HG03460 (cell line): ENCODE measurements around the gene PACS2.

ENCODE experiments used
- ATAC-seq: cut with Tn5 transposase; IDR thresholded peaks from one replicate; pipeline ENCODE4 v1.9.1; 2021; ENCODE audit not compliant: unreplicated experiment

Gene PACS2

GRCh38 chr14:105384605-105385321 is 70.2 kb downstream of the PACS2 start:
- ATAC-seq, result no peak

- no peak for ATAC-seq
Measured at GRCh38 chr14:105385322-105385637, 70.7 kb downstream of the PACS2 start.

DNA sequence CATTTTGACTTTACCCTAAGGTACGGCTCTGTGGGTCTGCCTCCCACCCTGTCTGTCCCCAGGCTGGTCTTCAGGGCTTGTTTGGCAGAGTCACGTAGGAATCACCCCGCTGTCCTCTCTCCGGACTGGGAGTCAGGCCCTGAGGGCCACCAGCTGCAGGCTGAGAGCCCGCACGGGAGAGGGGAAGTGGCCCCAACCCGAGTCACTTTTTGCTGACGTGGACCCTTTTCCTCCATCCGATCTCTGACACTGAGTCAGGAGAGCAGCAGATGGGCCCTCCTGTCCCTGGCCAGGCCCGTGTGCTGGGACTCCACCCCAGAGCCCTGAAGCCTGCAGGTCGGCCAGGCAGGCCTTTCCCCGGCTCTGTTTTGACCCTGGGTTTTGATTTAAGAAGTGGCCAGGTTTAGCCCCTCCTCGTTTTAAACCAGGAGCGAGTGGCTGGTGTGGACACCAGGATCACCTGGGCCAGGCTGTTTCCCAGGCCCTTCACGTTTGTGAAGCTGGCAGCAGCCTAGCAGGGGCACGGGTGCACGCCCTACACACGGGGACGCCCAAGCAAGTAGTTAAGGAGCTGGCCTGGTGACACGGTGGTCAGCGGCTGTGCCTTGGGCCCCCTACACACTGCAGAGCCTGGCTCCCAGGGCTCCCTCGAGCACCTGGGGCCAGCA is 71.3 kb downstream of the PACS2 start:
- ATAC-seq, result no peak

DNA sequence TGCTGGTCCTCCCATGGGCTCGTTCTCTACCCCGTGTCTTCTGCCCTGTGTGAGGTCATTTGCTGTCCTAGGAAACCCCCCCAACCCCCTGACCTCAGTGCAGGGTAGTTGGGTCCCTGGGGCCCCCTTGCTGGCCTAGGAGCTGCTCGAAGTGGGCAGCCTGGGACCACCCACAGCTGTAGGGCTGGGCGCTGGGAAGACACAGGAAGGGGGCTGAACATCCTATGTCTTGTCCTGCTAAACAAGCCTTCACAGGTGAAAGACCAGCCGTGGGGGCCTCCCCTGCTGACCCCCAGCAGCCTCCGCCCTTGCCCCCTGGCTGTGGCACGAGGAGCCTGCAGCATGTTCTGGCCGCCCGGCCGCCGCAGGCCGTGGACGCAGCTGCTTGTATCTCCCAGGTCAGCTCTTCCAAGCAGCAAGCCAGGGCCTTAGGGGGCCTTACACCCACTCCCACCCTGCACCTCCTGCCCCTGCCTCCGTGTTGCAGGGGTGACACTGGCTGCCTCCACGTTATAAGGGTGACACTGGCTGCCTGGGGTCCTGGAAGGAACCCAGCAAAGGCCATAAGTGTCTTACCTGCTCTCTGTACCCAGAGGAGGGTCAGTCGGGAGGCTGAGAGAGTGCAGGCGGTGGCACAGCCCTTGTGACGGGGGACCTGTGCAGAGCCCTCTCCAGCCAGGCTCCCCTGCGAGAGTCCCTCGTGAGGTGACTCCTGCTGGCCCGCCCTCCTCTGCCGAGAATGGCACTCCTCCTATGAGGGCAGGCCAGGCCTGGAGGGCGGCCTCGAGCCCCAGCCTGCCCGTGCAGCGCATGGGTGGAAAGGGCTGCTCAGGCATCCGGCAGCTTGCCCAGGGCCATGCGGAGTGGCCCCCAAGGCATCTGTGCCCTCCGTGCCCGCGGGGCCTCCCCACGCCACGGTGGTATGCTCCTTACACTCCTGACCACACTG is 72.3 kb downstream of the PACS2 start:
- no peak for ATAC-seq

GRCh38 chr14:105387530-105387922 is 73.0 kb downstream of the PACS2 start:
- no peak for ATAC-seq

- no peak for ATAC-seq
Measured at GRCh38 chr14:105388110-105388951, 73.8 kb downstream of the PACS2 start.

DNA sequence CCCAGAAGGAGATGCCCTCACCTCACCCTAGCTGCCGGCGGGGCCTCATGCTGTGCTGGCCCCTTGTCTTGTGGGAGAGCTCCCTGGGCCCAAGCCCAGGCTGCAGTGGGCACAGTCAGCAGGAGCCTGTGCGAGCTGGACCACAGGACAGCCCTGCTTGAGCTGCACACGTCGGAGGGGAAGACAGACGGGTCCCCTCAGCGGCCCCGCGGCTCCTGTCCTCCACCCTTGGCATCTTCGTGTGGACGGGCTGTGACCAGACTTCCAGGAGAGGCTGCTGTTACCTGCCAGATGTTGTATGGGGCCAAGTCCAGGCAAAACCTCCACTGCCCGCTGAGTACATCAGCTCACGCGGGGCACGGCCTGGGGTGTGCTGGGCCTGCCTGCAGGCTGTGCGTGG is 74.4 kb downstream of the PACS2 start:
- no peak for ATAC-seq

GRCh38 chr14:105389534-105389933 is 75.0 kb downstream of the PACS2 start:
- ATAC-seq, result no peak

- ATAC-seq, result no peak
Measured at GRCh38 chr14:105389976-105390848, 75.7 kb downstream of the PACS2 start.

- ATAC-seq, result no peak
Measured at GRCh38 chr14:105390849-105391500, 76.4 kb downstream of the PACS2 start.

DNA sequence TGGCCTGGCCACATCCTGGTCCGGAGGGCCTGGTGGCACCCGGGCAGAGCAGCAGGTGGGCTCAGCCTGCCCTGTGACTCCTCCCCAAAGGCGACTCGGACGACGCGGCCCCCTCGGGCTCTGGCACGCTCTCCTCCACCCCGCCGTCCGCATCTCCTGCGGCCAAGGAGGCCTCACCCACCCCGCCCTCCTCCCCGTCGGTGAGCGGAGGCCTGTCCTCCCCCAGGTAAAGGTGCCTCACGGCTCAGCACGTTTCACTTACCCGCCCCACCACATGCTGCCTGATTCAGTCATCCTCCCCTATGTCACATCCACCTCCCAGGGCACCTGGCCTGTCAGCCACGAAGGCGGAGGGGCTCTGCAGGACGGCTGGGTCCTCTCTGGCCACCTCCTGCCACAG is 77.0 kb downstream of the PACS2 start:
- ATAC-seq, result no peak

DNA sequence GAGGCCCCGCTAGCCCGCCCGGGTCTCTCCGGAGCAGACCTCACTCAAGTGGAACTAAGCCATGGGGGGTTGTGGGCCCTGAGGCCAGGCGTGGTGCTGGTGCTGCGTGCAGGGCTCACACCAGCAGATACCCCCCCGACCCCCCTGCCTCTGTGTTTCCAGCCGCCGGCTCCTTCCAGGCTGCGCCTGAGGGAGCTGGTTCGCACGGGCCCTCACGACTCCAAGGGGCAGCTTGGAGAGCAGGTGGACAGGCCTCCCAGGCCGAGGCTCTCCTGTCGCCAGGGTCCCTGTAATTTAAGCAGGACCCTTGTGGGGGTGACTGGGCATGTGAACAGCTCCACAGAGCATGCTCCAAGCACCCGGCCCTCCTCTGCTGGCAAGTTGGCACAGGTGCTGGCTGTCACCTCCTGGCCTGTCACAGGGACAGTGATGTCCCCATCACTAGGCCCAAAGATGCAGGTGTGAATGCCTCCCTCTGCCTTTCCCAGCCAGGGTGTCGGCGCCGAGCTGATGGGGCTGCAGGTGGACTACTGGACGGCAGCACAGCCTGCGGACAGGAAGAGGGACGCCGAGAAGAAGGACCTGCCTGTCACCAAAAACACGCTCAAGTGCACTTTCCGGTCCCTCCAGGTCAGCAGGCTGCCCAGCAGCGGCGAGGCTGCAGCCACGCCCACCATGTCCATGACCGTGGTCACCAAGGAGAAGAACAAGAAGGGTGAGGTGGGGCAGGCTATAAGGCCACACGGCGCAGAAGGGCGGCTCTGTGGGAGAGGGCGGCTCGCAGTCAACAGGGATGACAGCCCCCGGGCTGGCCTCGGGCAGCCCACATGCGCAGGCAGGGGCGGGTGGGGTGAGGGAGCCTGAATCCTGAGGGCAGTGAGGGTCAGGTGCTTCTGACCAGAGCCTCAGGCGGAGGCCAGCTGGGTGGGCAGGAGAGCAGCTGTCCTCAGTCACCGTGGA is 77.9 kb downstream of the PACS2 start:
- no peak for ATAC-seq

- no peak for ATAC-seq
Measured at GRCh38 chr14:105393151-105393550, 78.6 kb downstream of the PACS2 start.

GRCh38 chr14:105394714-105395537 is 80.4 kb downstream of the PACS2 start:
- no peak for ATAC-seq

DNA sequence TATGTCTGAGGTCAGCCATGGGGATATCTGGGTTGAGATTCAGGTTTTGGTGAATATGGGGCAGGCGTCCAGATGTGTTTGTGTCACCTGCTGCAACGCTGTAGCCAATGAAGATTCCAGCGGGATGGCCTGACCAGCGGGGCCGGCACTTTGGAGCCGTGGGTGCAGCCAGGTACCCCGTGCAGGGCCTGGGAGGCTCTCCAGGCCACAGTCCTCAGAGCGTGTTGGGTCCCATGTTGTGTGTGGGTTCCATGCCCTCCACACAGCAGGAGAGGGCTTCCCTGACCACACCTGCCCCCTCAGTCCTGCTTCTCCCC is 80.9 kb downstream of the PACS2 start:
- ATAC-seq, result no peak

DNA sequence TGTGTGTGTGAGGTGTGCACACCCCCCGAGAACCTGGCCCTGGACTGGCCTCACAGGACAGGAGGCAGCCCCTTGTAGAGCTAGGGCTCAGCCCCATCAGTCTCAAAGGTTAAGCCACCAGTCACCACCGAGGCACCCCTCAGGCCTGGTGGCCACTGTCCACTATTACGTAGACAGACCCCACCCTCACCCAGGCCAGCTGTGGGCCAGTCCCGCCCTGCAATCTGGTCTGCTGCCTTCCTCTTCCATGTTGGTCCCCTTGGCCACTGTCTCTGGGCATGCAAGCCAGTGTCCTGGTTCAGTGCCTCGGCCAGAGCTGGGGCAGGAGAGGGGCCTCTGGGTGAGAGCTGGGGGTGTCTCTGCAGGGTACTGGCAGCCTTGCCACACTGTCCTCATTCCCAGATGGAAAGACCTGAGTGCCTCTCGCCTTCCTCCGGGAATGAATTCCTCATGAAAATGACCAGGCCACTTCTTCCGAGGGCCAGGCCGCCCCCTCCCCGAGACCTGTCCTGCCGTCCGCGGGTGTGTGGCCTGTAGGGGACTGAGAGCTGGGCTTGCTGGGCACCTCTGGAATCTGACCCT is 82.9 kb downstream of the PACS2 start:
- ATAC-seq, result no peak

- ATAC-seq, result peak; percentile 73
Measured at GRCh38 chr14:105398044-105398725, 83.6 kb downstream of the PACS2 start, which contains the start of gene TEX22. Gene TEX22 (plus strand): TSS chr14:105398538. CDS start chr14:105399341, 803 bp downstream.
